Left cardiac atrium (tissue), 4 donors: ENCODE data around the gene DOK3. TPM values are rescaled to one million over a fixed set of nuclear protein-coding genes. Genes with fewer than 3 reads are reported as not detected.

Experiments used
- ATAC-seq, 2 donors: fragments of 200-7000 bp; cut with Tn5 transposase; one replicate each; pipeline ENCODE4 v1.9.1; 2020; ENCODE audit warnings: mild to moderate bottlenecking in 2 of 2, moderate library complexity in 2 of 2
- DNase-seq: peaks from one replicate; pipeline ENCODE4 v3.0.0-alpha.2; 2020
- intact Hi-C, 2 donors: fragments of 100-400 bp; cut with DNase I; formaldehyde crosslinking; loops; one replicate each; pipeline versions ENCODE4 v1.14.1 to v1.15.1; 2022 to 2023
- long read RNA-seq: library from polyadenylated mRNA; unstranded; transcript quantifications from one replicate; pipeline ENCODE4 v2.0.0, GENCODE V29; 2021
- total RNA-seq, 2 donors: library from RNA; stranded (reverse); fragmentation: NEBNext Ultra II Directional; extraction: Animal tissue kit (Norgen Biotek cat#: 25700); gene quantifications; one replicate each; pipeline ENCODE4 v1.2.1, GENCODE V29; 2021
- donor health status: DM: no; HTN: yes; CAD: no.
- donor health status: DM: no; HTN: yes; CAD: no; lungs with severe emphysema.
- donor health status: DM: yes; HTN: yes; CAD: no.
- donor health status: Dilated cardiomyopathy.

DOK3 gene, protein sequence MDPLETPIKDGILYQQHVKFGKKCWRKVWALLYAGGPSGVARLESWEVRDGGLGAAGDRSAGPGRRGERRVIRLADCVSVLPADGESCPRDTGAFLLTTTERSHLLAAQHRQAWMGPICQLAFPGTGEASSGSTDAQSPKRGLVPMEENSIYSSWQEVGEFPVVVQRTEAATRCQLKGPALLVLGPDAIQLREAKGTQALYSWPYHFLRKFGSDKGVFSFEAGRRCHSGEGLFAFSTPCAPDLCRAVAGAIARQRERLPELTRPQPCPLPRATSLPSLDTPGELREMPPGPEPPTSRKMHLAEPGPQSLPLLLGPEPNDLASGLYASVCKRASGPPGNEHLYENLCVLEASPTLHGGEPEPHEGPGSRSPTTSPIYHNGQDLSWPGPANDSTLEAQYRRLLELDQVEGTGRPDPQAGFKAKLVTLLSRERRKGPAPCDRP
- total RNA-seq, result 1 to 10 TPM; 5.3 to 9.0 TPM
- long read RNA-seq, partial matches to known transcripts, result 1 of 3 reads
- long read RNA-seq, other reads (novel, unspliced or antisense), result 0 of 3 reads

DNA sequence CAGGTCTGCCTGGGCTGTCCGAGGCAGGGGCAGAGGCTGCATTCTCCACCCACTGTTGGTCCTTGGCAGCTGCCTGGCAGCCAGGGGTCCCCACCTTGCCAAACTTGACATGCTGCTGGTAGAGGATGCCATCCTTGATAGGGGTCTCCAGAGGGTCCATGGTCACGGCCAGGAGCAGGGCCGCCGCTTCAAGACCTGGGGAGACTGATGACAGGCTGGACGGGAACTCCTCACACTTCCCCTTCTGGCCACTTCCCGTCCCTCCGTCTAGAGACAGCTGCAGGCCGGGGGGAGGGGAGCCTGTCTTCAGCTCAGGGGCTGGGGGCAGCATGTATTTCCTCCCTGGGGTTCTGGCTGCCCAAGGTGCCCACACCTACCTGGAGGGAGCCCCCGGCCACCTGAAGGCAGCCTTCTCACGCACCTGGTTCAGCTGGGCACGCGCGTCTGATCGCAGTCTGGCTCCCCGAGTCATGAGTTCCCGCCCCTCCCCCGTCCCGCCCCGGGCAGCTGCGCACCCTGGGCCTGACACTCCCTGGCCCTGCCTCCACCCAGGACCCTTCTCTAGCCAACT lies at the start of gene DOK3:
DOK3 (minus strand) TSS at position 446 of the 571 bp plus-strand sequence; CDS start at position 160, 286 bp downstream.
- intact Hi-C loops, result no loop called here
- peak; percentile 25 to 54 for ATAC-seq
- DNase-seq, result peak; percentile 60

DNA sequence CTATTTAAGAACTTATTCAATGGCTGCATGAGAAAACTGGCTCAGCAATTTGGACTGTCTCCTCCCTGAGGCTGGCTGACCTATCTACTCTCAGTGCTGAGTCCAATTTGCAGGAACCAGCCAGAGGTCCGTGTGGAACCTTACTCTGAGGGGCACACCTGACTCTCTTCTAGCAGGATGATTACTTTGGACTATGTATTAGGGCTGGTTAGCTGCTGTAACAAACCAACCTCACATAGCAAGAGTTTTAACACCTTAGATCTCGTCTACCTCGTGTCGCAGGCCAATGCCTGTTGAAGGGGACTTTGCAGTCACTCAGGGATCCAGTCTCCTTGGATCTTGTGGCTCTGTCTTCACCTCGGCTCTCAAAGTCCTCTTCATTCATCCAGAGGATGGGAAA lies 48.2 kb upstream of the DOK3 start:
- ATAC-seq (no peak), DNase-seq (no peak)
- intact Hi-C loops, result no loop called here

- no peak for DNase-seq
- ATAC-seq, result no peak
- intact Hi-C loops, result no loop called here
These were observed 47.5 kb upstream of the DOK3 start for GRCh38 chr5:177557041-177557647.

- DNase-seq, result no peak
- intact Hi-C loops, result no loop called here
- no peak for ATAC-seq
These were observed 46.0 kb upstream of the DOK3 start for GRCh38 chr5:177555665-177556064.

DNA sequence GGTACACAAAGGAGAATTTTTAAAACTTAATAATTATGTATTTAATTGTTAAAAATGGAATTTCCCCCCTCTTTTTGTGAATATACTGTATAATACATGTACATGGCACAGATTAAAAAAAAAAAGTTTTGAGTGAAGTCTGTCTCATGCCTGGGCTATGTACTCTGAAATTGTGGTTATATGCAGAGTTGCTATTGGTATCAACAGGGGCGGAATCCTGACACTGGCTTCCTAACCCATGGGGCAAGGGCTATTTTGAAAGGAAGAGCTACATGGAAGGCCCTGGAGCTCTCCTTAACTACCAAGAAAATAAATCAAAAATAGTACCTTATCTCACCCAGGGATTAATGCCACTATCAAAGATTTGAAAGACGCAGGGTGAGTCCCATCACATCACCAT lies 45.6 kb upstream of the DOK3 start:
- ATAC-seq (peak in 1 of 2 donors; percentile 24), DNase-seq (no peak)
- intact Hi-C loops, result no loop called here

DNA sequence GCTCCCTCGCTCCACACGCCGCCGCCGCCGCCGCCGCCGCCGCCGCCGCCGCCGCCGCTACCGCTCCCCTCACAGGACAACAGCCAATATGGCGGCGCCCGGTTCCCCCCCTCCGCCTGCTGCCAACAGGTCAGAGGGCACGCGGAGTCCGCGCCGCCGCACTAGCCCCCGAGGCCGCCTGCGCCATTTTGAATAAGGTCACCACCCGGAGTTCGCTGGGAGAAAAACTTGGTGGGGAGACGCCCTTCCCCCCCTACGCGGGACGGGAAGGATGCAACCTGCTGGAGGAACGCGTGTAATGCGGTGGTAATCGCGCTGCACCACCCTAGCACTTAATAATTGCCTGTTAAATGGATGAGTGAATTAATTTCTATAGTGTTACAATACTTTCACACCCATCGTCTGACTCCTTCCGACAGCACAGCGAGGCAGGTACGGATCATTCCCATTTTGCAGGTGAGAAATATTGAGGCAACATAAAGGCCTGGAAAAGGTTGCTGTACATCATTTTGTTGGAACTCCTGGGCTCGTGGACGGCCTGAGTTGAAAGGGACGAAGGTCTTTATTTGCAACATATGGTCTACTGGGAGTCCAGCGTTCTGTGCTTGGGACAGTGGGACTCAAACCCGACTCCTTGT lies 45.0 kb upstream of the DOK3 start, which contains the start of gene FAM193B:
FAM193B (minus strand) TSS at position 90 of the 638 bp plus-strand sequence. CDS start 105 bp downstream, outside the sequence.
- intact Hi-C loops, result loop anchor here in 1 of 2 donors (5.0 kb wide), 1 partner anchor 38 kb away; the partner anchor contains the start of gene TMED9
- ATAC-seq (peak; percentile 95 to 97), DNase-seq (peak; percentile 94)

GRCh38 chr5:177553671-177554429 lies 44.2 kb upstream of the DOK3 start:
- DNase-seq (peak; percentile 56), ATAC-seq (peak; percentile 25 to 50)
- intact Hi-C loops, result loop anchor here in 1 of 2 donors (5.0 kb wide), 1 partner anchor 38 kb away; the partner anchor contains the start of gene TMED9

DNA sequence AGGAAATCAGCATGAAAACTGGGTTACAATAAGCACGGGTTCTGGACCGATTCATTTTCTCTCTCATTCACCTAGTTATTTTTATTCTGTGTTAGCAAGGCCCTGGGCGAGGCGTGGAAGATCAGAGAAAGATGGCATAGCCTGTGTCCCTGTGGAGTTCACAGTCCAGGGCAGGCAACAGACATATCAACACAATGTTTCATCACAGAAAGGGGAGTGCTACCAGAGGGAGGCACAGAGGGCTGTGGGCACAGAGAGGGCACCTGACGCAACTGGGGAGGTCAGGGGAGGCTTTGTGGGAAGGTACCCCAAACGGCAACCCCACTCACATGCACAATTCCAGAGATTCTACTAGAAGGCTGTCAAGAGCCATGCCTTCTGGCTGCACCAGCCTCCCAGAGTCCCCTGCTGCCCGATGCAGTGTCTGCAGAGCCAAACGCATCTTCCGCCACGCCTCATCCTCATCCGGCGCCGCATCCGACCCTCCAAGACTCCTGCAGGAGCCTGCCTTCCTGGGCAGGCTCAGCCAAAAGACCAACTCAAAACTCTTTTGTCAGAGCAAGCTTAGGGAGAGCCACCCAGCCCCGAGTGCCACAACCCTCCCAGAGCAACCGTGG lies 43.3 kb upstream of the DOK3 start:
- ATAC-seq (peak in 1 of 2 donors; percentile 8), DNase-seq (peak; percentile 33)
- intact Hi-C loops, result loop anchor here in 1 of 2 donors (5.0 kb wide), 1 partner anchor 39 kb away; the partner anchor contains the start of gene TMED9

GRCh38 chr5:177550122-177550521 lies 40.5 kb upstream of the DOK3 start:
- ATAC-seq (no peak), DNase-seq (no peak)
- intact Hi-C loops, result loop anchor here in 1 of 2 donors (5.0 kb wide), 1 partner anchor 42 kb away; the partner anchor contains the start of gene TMED9

GRCh38 chr5:177548495-177548894 lies 38.9 kb upstream of the DOK3 start:
- ATAC-seq (no peak), DNase-seq (no peak)
- intact Hi-C loops, result no loop called here

DNA sequence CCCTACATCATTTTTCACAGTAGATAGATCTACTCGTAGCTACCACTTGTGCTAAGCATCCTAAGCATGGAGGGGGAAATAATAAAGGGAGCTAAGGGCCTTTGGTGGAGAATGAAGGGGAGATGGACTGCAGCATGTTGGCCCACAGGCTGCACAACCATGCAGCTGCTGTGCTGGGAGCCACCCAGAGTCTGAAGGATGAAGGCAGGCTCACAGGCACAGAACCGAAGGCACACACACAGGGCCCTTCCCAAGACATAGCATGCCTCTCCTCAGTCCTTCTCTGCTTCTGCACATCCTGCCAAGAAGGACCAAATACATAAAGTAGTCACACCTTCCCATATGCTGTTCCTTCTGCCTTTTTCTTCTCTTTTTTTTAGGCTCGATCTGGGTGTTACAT lies 38.1 kb upstream of the DOK3 start:
- no peak for DNase-seq
- intact Hi-C loops, result no loop called here
- ATAC-seq, result no peak

DNA sequence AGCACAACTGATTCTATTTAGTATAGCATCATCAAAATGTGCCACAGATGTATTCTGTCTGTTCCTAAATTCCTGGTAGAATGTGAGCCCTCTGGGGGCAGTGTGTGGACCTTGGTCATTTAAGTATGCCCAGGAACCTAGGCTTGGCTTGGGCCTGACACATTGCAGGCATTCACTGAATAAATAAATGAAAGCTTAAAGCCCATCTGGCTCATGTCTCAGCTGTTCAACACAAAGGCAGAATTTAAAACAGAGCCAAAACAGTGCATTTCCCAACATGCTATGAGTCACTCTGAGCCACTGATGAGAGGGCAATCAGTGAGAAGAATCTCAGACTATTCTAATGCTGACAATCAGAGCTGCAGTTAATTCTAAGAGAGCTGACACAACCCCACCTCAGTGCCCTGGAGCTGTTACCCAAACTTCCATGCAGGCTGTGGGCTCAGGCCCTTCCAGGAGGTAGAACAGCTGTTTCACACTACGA lies 36.7 kb upstream of the DOK3 start:
- ATAC-seq (peak; percentile 80 to 85), DNase-seq (peak; percentile 60)
- intact Hi-C loops, result no loop called here

GRCh38 chr5:177545487-177546257 lies 36.0 kb upstream of the DOK3 start:
- intact Hi-C loops, result no loop called here
- ATAC-seq, result peak; percentile 85 to 89
- DNase-seq, result peak; percentile 62

GRCh38 chr5:177542816-177543465 lies 33.3 kb upstream of the DOK3 start:
- DNase-seq (no peak), ATAC-seq (no peak)
- intact Hi-C loops, result no loop called here

DNA sequence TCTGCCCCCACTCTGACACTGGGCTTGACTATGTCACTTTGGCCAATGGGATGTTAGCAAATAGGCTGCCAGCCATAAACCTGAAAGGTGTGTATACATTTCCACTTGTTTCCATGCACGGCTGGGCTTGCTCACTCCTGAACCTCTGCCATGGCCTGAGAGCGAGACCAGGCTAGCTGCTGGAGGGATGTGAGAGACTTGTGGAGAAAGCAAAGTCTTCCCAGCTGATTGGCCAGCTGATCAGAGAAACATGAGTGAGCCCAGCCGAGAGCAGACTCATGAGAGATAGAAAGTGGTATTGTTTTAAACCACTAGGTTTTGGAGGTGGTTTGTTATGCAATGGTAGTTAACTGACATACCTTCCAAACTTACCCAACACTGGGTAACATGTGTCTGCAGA lies 30.8 kb upstream of the DOK3 start:
- intact Hi-C loops, result no loop called here
- ATAC-seq (no peak), DNase-seq (no peak)

GRCh38 chr5:177539411-177539810 lies 29.8 kb upstream of the DOK3 start:
- DNase-seq (no peak), ATAC-seq (peak; percentile 67 to 73)
- intact Hi-C loops, result no loop called here

- intact Hi-C loops, result no loop called here
These were observed 29.2 kb upstream of the DOK3 start for GRCh38 chr5:177538876-177539275.

More at GRCh38 chr5:177538876-177539275, 29.2 kb upstream of the DOK3 start:
- ATAC-seq, result peak; percentile 21 to 39
- no peak for DNase-seq
